ENCODE measurements around the gene NRP1. TPM values are rescaled to one million over a fixed set of nuclear protein-coding genes. Genes with fewer than 3 reads are reported as not detected.

Gene NRP1
- polyA plus RNA-seq, 1 of the 3 experiments (the other 2 are of a cell fraction), result 129 TPM

DNA sequence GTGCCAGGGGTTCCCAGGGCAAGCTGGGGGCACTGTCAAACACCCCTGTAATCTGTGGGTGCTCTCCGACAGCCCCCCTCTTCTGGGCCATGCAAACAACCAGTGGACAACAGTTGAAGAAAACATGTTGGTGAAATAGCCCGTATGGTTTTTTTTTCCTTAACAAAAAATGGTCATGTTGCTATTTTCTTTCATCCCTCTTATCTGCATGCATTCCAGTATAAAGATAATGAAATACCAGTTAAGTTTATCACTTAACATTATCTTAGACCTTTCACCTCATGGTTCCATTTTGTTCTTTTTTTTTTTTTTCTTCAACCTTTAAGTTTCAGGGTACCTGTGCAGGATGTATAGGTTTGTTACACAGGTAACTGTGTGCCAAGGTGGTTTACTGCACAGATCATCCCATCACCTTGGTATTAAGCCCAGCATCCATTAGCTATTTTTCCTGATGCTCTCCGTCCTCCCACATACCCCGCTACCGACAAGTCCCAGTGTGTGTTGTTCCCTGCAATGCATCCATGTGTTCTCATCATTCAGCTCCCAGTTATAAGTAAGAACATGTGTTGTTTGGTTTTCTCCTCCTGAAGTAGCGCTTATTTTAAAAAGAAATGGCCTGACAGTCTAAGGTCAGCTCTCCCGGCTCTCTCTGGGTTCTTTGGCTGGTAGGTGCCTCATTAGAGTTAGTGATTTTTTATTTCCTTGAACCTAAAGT lies 110.1 kb downstream of the NRP1 start:
- H3K36me3 ChIP-seq (replicated peaks in 1 of 2; ENCODE audit: control insufficient read depth in 1 of 2, insufficient read depth in 2 of 2, low read length in 1 of 2), result peaks cover 29 to 85% of the 10 kb centered on the region in 2 experiments
- H4K20me1 ChIP-seq (ENCODE audit: insufficient read depth), result no peaks in the 10 kb centered on the region
- 95% methylated on average over 7 of the region's 7 CpGs for WGBS (ENCODE audit: low lambda C conversion rate)
- no peaks in the 10 kb centered on the region for H3K9me2 ChIP-seq
- peaks cover 0 to 6% of the 10 kb centered on the region in 2 experiments; a peak in 2 of 4 replicates for H3K4me1 ChIP-seq (ENCODE audit: control insufficient read depth in 1 of 2, insufficient read depth in 2 of 2, low read depth in 1 of 2, low read length in 1 of 2)
- peaks cover 16% of the 10 kb centered on the region for H3F3A ChIP-seq (replicated peaks; ENCODE audit: insufficient read depth)
- DNase-seq, result no peak
- no peak overlapping the region for H3K27ac ChIP-seq (ENCODE audit: low read depth in 2 of 2, low read length in 1 of 2)
- H3K9me3 ChIP-seq, result no peaks in the 10 kb centered on the region
- CTCF ChIA-PET, result interaction anchor here (0.6 to 4.0 kb wide), 3 partner anchors 31 to 262 kb away, joined by 3 to 13 read pairs (median 5); partner anchors contain the start of gene NRP1
- H3K4me2 ChIP-seq, result no peak overlapping the region
- no peak overlapping the region for H3K4me3 ChIP-seq (ENCODE audit: low read depth in 2 of 2, low read length in 1 of 2)
- no peak overlapping the region for H3K9ac ChIP-seq
- no peak for TF ChIP-seq FOXJ3 (CRISPR knock-in tag; IDR thresholded peaks at IDR 0.05)
- no peak for TF ChIP-seq RXRA (IDR thresholded peaks at IDR 0.05; ENCODE audit: borderline replicate concordance, low read depth)
- no peak for TF ChIP-seq MXI1 (IDR thresholded peaks at IDR 0.05; ENCODE audit: low read depth, low read length)
- TF ChIP-seq SMC3 (IDR thresholded peaks at IDR 0.05; ENCODE audit: low read depth, low read length), result no peak
- TF ChIP-seq SIN3A (IDR thresholded peaks at IDR 0.05; ENCODE audit: borderline replicate concordance, low read depth, low read length), result no peak
- TF ChIP-seq POLR2AphosphoS5 (IDR thresholded peaks at IDR 0.05; ENCODE audit: low read depth, low read length), result no peak
- TF ChIP-seq GABPA (IDR thresholded peaks at IDR 0.05; ENCODE audit: low read depth), result no peak
- TF ChIP-seq, protein P1, sequence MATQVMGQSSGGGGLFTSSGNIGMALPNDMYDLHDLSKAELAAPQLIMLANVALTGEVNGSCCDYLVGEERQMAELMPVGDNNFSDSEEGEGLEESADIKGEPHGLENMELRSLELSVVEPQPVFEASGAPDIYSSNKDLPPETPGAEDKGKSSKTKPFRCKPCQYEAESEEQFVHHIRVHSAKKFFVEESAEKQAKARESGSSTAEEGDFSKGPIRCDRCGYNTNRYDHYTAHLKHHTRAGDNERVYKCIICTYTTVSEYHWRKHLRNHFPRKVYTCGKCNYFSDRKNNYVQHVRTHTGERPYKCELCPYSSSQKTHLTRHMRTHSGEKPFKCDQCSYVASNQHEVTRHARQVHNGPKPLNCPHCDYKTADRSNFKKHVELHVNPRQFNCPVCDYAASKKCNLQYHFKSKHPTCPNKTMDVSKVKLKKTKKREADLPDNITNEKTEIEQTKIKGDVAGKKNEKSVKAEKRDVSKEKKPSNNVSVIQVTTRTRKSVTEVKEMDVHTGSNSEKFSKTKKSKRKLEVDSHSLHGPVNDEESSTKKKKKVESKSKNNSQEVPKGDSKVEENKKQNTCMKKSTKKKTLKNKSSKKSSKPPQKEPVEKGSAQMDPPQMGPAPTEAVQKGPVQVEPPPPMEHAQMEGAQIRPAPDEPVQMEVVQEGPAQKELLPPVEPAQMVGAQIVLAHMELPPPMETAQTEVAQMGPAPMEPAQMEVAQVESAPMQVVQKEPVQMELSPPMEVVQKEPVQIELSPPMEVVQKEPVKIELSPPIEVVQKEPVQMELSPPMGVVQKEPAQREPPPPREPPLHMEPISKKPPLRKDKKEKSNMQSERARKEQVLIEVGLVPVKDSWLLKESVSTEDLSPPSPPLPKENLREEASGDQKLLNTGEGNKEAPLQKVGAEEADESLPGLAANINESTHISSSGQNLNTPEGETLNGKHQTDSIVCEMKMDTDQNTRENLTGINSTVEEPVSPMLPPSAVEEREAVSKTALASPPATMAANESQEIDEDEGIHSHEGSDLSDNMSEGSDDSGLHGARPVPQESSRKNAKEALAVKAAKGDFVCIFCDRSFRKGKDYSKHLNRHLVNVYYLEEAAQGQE (IDR thresholded peaks at IDR 0.05; ENCODE audit: low read depth, low read length), result no peak
- TF ChIP-seq TEAD4 (IDR thresholded peaks at IDR 0.05; ENCODE audit: borderline replicate concordance, insufficient read depth), result no peak
- no peak for TF ChIP-seq EP300 (IDR thresholded peaks at IDR 0.05; ENCODE audit: borderline replicate concordance in 1 of 2, low read depth in 1 of 2, low read length in 1 of 2)
- TF ChIP-seq, protein P2, sequence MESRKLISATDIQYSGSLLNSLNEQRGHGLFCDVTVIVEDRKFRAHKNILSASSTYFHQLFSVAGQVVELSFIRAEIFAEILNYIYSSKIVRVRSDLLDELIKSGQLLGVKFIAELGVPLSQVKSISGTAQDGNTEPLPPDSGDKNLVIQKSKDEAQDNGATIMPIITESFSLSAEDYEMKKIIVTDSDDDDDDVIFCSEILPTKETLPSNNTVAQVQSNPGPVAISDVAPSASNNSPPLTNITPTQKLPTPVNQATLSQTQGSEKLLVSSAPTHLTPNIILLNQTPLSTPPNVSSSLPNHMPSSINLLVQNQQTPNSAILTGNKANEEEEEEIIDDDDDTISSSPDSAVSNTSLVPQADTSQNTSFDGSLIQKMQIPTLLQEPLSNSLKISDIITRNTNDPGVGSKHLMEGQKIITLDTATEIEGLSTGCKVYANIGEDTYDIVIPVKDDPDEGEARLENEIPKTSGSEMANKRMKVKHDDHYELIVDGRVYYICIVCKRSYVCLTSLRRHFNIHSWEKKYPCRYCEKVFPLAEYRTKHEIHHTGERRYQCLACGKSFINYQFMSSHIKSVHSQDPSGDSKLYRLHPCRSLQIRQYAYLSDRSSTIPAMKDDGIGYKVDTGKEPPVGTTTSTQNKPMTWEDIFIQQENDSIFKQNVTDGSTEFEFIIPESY (IDR thresholded peaks at IDR 0.05; ENCODE audit: borderline replicate concordance, low read depth), result no peak
- no peaks in the 10 kb centered on the region for H3K27me3 ChIP-seq (ENCODE audit: insufficient read depth)
- POLR2A ChIA-PET, result no interaction called here
- peaks cover 39% of the 10 kb centered on the region for H3K79me2 ChIP-seq (ENCODE audit: insufficient read depth)
- H2AFZ ChIP-seq (ENCODE audit: low read depth), result no peak overlapping the region

All from SK-N-SH (cell line).